Stimulated activated CD8-positive, alpha-beta memory T cell treated with anti-CD3 and anti-CD28 coated beads, Interleukin-7, amount 100 ng/mL, for 1 hour (primary cell): ENCODE data around the gene TMEM52.
"Not testable (repeated sequence)": the region's sequence is repeated elsewhere in the genome, so short reads cannot be mapped to it uniquely, and the experiment has no call there.

ENCODE experiments used
- DNase-seq, 2 donors: peaks; one replicate each; pipeline ENCODE4 v3.0.0-alpha.2; 2020; ENCODE audit warnings: low read depth in 2 of 2

TMEM52 gene

DNA sequence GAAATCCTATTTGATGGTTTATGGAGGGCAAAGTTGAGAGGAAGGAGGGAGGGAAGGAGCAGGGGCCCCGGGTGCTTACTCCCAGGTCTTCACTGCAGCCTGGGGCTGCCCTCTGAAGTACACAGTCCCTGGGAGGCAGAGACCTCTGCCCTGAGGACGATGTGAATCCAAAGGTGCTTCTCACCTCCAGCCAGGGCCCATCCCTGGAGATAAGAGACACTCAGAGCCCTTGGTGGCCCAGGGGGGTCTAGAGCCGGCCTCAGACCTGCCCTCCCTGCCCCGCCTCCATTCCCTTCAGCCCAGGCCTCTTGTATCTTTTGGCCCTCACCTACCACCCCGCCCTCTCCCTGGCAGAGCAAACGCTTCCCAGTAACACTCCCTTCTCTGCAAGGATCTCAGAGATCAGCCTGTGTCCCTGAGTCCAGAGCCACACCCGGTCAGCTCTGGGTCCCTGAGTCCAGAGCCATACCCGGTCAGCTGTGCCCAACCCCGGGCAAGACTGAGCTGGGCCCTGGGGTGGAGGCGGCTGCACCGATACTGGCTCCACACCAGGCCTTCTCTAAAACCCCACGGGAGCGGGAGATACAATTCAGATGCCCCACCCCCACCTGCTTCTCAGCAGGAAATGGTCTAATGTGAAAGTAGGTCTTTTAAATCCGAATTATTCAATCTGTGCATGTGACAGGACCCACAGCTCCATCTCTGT lies 24.6 kb downstream of the TMEM52 start:
- no peak for DNase-seq

DNA sequence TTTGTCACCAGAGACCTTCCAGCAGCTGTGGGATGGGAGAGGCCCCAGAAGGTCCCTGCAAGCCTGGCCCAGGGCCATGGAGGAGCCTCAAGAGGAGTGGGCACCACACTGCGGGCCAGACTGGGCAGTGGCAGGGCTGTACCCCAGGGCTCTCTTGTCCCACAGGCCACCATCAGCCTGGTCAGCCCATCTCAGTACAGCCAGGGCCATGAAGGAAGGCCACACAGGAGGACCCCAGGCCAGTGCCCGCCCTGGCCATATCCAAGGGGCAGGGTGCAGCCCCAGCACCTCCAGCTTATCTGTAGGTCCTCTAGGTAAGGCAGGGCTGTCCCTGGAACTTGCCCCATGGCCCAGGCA lies 25.1 kb downstream of the TMEM52 start:
- no peak for DNase-seq

DNA sequence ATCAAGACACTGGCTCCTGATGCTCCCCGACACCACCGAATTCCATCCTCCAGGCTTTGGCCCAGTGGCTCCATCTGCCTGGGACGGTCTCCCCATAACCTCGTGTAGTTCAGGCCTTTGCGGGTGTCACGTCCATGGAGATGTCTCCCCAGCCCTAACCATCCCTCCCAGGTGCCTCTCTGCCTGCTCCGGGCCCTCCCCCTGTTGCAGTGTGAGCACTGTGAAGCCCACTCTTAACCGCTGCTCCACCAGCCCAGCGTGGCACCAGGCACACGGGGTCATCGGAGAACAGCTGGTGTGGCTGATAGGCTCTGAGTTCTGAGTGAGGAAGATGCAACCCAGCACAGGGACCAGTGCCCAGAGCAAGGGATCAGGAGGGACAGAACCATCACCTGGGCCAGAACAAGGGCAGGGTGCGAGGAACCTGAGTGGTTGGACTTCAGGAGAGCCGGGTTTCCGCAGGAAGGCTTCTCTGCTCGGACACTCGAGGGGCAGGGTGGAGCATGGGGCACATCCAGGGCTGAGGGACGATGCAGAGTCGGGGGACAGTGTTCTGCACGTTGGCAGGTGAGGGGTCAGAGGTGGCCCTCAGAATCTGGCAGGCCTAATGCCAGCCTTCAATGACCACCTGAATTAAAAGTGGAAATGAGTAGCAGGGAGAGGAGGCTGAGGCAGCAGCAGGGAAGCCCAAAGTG lies 25.6 kb downstream of the TMEM52 start:
- DNase-seq = no peak

DNA sequence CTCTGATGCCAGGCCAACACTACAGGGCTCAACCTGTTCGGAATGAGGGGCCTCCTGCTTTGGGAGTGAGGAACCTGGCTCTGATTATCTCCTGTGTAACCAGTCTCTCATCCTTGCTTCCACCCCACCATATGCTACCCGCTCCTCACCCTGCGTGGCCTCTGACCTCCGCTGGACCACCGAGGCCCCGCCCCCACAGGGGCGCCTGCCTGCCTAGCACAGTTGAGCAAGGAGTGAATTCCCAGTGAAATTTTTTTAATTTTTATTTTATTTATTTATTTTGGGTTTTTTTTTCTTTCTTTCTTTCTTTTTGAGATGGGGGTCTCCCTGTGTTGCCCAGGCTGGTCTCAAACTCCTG lies 26.3 kb downstream of the TMEM52 start:
- no peak for DNase-seq

DNA sequence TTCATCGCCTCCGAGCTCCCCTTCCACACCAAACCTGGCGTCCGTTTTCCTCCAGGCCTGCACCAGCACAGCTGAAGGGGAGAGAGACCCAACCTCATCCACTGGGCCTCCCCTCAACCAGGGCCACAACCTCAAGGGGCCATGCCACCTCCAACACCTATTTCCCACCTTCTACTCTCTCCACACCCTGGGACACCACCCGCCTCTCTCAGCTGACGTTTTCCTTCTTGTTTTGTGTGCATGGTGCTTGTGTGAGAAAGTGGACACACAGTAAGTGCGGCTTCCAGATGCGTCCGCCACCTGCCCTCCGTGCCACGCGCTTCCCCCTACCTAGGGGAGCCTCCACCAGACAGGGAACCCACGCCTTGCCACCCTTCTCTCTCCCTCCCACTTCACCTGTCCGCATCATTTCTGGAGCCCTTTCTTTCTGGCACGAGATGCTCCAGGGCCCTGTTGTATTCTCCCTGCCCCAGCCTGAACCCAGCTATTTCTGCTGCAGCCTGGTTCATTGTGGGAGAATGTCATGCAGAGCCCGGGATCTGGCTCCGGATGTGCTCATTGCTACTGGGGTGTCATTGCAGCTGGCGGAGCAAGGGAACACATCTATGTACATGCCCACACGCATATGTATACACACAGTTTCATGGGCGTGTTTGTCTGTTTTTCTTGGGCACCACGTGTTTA lies 26.9 kb downstream of the TMEM52 start:
- no peak for DNase-seq

DNA sequence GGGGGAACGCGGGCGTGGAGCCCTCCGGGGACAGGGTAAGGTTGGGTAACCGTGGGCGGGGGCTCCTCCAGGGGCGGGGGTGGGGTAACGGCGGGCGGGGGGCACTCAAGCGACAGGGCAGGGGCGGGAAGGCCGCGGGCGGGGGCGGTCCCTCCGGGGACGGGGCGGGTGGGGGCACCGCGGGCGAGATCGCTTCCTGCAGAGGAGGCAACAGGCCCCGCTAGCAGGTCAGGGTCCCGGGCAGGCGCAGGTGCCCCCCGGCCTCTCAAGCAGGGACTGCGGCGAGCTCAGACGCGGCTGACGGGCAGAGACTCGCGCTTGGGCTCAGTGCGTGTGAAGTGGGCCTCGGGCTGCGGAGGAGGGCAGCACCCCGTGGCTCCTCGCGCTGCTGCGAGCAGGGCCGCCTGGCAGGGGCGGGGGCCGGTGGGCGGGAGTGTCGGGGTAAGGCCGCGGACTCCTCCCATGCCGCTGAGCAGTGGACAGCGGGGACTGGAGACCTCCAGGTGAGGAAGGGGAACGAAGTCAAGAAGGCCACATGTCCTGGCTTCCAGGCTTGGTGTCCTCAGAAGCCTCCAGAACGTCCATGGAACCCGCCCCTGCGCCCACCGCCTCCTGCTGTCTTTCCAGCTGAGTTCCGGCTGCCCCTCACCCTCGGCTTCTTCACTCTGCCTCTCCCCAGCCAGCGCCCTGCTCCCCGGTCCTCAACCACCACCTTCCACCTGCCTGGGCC lies 27.6 kb downstream of the TMEM52 start:
- peak; percentile 57 to 65 for DNase-seq

DNA sequence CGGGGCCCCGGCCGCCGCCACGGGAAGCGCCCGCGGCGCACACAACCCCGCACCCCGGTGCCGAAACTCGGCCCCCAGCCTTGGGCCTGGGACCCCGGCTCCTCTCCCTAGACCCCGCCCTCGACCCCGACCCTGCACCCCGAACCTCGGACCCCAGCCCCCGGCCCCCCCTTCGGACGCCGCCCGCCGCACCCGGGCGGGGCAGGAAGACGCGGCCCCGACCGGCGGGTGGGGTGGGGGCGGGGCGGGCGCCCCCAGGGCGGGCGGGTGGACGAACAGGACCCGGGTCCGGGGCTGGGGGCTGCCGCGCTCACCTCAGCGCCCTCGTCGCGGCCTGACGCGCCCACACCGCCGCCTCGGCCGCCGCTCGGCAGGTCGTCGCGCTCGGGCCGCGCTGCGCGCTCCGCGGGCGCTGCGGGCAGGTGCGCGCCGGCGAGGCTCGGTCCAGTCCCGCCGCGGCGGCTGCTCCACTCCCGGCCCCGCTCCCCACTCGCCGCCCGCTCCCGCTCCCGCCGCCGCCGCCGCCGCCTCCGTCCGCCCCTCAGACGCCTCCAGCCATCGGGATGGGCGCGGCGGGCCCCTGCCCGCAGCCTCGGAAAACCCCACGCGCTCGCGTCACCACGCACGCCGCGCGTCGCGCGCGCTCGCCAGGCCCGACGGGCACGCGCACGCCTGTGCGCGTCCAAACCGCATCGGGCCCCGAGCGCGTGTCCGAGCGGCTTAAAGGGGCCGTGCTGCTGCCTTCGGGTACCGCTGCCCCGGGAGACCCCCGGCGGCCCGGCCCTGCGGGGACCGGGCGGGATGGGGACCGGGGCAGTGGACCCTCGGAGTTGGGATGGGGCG lies 28.4 kb downstream of the TMEM52 start, which contains the start of gene GNB1:
Gene GNB1 (minus strand): TSS at position 582 of the 843 bp plus-strand sequence. CDS start 65,634 bp downstream, outside the sequence.
- peak; percentile 71 to 79 for DNase-seq

DNA sequence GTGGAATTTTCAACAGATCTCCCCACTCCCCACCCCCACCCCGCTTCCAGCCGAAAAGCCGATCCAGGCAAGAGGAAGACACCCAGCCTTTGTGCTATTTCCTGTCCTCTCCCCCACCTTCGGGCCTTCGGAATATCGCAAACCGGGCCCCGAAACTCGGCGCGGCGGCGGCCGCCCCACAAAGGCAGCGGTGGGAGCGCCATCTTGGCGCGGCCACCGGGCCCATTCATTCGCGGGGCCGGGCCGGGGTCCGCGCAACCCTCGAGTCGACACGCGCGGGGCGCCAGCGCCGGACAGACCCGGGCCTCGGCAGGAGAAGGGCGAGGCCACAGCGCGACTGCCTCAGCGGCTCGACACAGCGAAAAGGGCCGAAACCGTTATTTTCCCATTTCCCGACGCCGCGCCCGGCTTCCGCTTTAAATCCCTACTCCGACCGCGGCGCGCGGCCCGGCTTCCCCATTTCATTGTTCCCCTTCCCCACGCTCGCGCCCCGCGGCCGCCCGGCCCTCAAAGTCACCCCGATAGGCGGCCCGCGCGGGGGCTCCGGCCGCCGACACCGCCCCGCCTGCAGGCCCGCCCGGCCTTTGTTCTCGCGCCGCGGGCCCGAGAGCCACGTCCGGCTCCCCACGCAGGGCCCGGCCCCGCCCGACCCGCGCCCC lies 29.1 kb downstream of the TMEM52 start:
- DNase-seq = no peak

DNA sequence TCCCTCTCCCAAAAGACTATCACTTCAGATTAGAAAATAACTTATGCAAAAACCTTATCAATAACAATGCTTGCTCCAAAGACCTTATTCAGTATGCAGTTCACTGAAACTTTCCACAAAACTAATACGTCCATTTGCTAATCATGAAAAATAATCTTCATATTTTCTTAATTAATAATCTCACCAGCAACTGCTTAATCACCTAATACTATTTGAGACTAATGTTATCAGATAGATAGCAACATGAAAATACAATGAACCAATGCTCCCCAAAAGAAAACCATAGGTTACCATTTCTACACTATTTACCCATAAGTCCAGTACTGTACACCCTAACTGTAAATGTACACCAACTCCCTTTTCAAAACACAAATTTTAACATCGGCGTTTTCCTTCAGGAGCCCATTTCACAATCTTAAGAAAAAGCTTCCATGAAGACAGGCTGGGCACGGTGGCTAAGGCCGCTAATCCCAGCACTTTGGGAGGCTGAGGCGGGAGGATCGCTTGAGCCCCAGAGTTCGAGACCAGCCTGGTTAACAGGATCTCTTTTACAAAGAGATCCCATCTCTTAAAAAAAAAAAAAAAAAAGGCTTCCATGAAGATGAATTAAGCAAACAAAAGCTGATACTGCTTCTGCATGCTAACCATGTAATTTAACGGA lies 29.9 kb downstream of the TMEM52 start:
- DNase-seq = no peak

DNA sequence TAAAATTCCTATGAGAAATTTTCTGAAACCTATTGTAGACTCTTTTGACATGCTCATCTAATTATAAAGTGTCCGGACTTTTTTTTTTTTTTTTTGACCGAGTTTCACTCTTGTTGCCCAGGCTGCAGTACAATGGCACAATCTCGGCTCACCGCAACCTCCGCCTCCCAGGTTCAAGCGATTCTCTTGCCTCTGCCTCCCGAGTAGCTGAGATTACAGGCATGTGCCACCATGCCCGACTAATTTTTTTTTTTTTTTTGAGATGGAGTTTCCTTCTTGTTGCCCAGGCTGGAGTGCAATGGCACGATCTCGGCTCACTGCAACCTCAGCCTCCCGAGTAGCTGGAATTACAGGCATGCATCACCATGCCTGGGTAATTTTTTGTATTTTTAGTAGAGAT lies 35.2 kb downstream of the TMEM52 start:
- not testable (repeated sequence) for DNase-seq

DNA sequence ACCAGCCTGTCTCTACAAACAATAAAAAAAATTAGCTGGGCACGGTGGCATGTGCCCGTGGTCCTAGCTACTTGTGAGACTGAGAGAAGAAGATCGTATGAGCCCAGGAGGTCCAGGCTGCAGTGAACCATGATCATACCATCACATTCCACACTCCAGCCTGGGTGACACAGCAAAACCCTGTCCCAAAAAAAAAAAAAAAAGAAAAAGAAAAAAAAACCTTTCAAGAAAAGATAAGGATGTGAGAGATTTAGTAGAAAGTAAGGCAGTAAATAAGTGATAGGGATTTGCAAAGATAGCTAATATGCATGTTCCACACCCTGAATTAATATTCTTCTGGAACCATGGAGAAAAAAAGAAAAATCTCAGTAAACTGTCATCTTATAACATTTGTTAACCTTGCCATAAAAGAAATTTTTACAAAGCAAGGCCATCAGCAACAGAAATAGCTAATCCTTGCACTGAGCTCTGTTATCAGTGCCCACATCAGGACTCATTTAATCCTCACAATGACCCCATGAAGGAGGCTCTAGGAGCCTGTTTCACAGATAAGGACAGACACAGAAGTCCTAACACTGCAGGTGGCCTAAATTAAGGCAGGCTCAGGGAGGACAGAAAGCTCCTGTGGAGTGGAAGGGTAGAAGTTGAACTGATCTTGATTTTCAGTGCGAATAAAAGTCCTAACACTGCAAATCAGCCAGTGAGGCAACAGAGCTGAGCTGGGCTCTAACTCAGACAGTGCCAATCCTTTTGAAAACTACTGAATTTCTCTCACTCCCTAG lies 35.8 kb downstream of the TMEM52 start:
- no peak for DNase-seq

DNA sequence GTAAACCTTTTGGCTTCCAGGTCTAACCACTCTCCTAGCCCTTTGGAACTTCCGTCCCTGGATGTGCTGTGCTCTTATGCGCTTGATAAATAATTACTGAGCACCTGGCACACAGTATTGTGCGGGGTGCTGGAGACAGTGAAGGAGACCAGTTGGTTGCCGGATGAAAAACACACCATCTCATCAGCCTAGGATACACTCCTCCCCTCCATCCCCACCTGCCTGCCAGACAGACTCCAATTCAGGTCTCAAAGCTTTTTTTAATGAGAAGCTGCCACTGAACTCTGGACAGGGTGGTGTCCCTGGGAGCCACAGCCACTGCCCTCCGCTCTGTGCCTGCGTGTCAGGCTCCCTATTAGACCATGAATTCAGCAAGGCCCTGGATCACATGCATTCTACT lies 37.4 kb downstream of the TMEM52 start:
- DNase-seq = no peak

DNA sequence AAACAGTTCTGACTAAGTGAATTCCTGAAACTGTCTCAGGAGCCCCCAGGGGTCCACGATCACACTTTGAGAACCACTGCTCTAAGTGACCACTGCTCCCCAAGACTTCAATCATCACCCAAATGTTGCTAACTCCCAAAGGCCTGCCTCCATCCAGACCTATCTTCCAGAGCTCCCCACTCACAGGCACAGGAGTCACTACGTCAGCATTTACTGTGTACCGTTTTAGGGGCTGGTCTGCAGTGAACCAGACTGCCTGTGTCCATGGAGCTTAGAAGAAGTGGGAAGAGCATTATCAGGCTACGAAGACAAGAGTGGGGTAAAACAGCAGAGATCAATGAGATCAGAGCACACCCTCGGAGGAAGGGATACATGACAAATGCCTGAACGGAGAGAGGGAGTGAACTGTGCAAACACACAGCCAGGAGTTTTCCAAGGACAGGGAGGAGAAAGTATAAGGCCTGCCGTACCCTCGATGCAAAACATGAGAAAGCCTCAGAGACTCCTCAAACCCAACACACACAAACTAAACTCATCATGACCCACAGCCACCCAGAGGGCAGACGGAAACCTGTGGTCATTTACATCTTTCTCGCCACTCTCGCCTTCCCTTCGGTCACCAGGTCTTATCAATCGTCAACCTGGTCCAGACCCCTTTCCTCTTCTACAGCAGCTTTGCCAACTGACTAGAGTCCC lies 38.3 kb downstream of the TMEM52 start:
- DNase-seq = no peak

DNA sequence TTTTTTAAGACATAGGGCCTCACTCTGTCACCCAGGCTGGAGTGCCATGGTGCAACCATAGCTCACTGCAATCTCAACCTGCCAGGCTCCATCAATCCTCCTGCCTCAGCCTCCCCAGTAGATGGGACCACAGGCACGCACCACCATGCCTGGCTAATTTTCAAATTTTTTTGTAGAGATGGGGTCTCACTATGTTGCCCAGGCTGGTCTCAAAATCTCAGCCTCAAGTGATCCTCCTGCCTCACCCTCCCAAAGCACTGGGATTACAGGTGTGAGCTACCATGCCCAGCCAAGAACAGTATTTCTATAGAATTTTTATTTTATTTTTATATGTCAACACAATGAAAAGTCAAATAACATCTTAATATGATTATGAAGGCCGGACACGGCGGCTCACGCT lies 39.1 kb downstream of the TMEM52 start:
- DNase-seq = no peak

DNA sequence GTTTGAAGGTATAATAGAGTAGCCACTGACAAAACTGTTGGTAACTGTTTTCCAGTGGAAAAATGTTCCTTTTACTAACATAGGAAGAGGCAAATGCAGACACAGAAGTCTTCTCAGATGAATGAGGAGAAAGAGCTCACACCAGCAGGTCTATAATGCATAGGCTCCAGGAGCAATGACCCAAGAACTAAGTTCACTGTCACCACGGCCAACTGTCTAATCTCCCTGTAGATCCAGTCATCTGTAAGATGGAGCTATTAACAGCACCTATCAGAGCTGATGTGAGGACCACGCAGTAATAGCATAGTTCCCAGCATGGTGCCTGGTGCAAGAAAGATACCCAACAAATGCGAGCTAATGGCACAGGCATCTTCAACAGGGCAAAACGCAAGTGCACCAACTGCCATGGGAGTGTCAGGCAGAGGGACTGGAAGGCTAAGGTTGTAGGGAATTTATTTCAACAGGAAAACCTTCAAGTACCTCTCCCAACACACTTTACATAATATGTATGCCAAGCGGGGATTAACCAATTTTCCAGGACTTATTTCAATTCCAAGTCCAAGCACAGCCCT lies 41.1 kb downstream of the TMEM52 start:
- no peak for DNase-seq

DNA sequence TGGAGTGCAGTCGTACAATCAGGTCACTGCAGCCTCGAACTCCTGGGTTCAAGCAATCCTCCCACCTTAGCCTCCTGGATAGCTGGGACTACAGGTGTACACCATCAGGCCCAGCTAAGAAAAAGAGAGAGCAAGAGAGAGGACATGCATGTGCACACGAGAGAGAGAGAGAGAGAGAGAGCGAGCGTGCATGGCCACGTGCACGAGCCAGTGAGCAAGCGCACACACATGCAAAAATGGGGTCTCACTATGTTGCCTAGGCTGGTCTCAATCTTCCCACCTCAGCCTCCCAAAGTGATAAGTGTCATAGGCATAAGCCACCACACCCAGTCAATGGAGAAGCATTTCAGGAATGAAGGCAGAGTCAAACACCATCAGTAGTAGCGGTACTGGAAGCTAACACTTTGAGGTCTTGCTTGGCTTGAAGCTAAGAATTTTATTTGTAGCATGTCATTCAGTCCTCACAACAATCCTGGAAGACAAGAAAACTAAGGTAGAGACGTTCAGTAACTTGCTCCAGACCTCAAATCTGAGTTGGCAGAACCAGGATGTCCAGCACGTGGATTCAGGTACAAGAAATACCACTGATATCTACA lies 42.6 kb downstream of the TMEM52 start:
- no peak for DNase-seq

DNA sequence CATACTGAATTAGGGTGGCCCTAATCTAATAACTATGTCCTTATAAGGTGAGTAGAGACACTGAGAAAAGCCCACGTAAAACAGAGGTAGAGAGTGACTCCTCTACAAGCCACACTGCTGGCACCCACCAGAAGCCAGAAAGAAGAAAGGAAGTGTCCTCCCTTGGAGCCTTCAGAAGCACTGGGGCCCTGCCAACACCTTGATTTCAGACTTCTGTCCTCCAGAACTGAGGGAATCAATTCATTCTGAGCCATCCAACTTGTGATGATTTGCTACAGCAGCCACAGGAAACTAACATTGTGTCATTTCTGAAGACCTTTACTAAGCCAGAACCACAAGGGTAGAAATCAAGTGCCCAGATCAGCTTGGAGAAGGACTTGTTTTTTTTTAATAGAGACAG lies 43.1 kb downstream of the TMEM52 start:
- no peak for DNase-seq

DNA sequence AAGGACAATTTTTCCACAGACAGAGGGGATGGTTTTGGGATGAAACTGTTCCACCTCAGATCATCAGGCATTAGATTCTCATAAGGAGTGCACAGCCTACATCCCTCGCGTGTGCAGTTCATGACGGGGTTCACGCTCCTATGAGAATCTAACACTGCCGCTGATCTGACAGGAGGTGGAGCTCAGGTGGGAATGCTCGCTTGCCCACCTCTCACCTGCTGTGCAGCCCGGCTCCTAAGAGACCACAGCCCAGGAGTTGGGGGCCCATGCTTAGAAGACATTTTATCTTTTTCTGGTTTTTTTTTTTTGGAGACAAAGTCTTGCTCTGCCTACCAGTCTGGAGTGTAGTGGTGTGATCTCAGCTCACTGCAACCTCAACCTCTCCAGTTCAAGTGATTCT lies 44.2 kb downstream of the TMEM52 start:
- no peak for DNase-seq
